Loucy (cell line): ENCODE results near the gene RPP25L.

Experiments
- EZH2phosphoT487 ChIP-seq: fragments of 200-600 bp; IDR thresholded peaks from 2 replicates; pipeline ENCODE4 v1.6.1; 2018; ENCODE audit warnings: antibody characterized with exemption, mild to moderate bottlenecking, moderate library complexity, borderline replicate concordance
- TF ChIP-seq, protein P1 (sequence below): fragments of 200-600 bp; sonication (generic); conservative IDR thresholded peaks from 2 replicates; pipeline ENCODE4 v1.5.1; 2014; ENCODE audit warnings: mild to moderate bottlenecking, antibody characterized with exemption, low read length

DNA sequence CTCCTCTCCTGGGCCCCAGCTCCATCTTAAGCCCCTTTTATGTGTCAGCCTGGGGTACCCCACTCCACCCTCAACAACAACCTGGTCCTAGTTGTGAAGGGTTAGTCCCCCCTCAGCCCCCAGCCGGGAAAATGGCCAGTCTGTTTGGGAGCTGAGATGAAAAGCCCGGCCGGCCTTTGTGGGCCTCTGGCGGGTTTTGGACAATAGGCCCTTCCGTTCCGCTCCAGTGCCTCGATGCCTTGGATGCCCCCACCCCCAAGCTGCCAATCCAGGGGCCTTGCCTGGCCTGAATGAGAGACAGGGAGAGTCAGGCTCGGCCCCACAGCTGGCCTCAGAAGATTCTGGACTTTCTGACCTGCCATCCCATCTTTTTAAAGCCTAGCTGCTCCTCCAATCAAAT is 31.5 kb downstream of the RPP25L start:
- TF ChIP-seq, protein P1, sequence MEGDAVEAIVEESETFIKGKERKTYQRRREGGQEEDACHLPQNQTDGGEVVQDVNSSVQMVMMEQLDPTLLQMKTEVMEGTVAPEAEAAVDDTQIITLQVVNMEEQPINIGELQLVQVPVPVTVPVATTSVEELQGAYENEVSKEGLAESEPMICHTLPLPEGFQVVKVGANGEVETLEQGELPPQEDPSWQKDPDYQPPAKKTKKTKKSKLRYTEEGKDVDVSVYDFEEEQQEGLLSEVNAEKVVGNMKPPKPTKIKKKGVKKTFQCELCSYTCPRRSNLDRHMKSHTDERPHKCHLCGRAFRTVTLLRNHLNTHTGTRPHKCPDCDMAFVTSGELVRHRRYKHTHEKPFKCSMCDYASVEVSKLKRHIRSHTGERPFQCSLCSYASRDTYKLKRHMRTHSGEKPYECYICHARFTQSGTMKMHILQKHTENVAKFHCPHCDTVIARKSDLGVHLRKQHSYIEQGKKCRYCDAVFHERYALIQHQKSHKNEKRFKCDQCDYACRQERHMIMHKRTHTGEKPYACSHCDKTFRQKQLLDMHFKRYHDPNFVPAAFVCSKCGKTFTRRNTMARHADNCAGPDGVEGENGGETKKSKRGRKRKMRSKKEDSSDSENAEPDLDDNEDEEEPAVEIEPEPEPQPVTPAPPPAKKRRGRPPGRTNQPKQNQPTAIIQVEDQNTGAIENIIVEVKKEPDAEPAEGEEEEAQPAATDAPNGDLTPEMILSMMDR = no peak
- no peak for TF ChIP-seq EZH2phosphoT487
